HG03108 (cell line): ENCODE measurements around the gene ARFRP1.

Experiments
- ATAC-seq: cut with Tn5 transposase; IDR thresholded peaks from one replicate; pipeline ENCODE4 v1.9.1; 2021; ENCODE audit warnings: moderate library complexity; ENCODE audit not compliant: unreplicated experiment

Gene ARFRP1

DNA sequence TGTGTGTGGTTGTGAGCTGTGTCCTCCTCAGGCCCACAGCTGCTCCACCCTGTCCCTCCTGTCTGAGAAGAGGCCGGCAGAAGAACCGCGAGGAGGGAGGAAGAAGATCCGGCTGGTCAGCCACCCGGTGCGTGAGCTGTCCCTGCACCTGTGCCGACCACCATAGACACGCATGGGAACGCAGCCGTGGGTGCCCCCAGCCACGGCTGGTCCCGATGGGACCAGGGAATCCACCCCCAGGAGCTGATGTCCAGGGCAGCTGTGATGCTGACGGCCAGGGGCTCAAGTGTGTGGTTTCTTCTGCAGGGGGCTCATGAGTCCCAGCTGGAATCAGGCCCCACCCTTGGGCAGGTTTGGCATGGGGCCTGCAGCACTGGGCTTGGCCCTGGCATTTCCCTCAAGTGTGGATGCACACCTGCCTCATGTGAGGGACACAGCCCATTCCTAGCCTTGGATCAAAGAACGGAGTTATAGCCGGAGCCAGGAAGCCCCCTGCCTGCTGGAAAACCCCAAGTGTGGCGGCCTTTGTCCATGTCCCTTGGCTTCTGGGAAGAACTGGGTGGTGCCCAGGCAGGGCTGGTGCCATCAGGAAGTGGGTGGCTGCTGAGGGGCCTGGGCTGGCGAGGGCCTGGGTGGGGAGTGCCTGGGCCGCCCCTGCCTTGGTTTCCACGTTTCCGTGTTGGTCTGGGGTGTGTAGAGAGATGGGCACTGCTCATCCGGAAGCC lies 15.9 kb downstream of the ARFRP1 start:
- ATAC-seq = no peak

DNA sequence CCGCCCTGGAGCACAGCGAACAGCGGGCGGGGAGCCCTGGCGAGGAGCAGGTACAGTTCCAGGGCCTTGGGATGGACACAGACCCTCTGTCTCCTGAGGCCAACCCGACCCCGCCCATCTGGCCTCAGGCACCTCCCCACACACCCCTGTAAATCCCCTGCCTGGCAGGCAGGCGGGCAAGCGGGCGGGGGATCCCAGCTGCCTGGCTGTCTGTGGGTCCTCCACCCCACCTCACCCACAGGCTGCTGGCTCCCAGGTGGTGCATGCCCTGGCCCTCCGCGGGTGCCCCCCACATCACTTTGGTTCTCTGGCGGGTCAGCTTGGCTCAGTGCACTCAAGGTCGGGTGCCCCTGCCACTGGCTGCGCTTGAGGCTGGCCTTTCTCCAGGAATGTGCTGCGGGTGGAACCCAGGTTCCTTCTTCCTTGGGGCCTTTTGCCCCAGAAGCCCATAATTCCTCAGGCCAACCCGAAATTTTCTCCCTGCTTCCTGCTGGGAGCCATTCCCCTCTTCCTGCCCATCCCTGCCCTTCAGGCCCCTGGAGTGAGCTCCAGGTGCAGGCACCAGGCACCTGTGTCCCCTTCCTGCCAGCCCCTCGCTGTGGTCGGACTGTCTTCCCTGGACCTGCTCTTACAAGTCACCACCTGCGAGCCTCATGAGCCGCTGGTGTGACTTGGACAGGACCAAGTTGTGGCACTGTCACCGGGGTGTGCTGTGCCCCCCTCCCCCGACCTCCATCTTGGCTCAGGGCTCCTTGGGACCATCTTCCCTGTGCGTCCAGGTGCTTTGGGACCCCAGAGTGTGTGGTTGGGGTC lies 16.7 kb downstream of the ARFRP1 start:
- no peak for ATAC-seq

DNA sequence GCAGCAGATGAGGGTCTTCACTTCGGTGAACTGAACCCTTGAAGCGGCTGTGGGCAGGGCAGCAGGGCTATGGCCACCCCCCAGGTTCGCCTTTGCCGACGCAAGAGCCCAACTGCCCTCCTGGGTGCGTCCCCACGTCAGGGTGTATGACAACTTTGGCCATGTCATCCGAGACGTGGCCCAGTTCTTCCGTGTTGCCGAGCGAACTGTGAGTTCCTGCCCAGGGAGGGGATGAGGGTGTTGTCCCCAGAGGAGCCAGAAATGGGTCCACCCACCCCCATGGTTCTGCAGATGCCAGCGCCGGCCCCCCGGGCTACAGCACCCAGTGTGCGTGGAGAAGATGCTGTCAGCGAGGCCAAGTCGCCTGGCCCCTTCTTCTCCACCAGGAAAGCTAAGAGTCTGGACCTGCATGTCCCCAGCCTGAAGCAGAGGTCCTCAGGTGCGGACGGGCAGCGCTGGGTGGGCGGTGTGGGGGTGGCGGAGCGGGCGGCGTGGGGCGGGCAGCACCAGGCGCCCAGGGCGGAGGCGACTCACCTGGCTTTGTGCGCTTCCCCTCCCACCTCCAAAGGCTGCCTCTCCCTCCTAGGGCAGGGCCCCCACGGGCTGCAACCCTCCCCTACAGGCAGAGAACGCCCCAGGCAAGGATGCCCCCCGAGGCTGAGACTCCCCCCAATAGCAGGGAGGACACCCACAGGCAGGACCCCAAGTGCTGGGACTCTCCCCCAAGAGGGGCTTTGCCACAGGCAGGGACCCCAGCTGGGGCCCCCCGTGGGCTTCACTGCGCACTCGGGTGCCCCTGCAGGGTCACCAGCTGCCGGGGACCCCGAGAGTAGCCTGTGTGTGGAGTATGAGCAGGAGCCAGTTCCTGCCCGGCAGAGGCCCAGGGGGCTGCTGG lies 17.5 kb downstream of the ARFRP1 start:
- no peak for ATAC-seq

DNA sequence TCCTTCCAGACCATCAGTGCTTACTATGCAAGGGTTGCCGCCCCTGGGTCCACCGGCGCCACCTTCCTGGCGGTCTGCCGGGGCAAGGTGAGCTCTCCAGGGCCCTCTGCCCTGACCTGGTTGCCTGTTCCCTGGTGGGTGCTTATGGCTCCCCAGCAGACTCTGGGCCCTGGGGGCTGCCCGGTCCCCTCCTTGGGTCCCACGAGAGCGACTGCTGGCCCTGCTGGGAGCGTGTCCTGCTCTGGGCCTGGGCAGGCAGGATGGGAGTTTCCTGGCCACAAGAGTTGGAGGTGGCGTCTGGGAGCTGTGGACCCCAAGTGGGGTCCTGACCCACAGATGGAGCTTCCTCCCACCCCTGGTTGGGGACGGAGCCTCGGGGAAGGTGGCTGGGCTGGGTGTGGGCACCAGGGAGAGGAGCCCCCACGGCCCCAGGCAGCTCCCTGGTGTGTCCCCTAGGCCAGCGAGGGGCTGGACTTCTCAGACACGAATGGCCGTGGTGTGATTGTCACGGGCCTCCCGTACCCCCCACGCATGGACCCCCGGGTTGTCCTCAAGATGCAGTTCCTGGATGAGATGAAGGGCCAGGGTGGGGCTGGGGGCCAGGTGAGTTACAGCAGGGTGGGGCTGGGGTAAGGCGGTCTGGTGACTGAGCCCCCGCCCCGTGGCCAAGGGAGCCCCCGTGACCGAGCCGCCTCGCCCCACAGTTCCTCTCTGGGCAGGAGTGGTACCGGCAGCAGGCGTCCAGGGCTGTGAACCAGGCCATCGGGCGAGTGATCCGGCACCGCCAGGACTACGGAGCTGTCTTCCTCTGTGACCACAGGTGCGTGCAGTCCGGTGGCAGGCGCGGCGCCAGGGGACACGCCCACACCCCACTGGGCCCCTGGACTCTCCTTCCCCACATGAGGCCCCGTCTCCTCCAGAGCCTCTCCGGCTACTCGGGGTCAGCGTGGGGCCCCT lies 18.5 kb downstream of the ARFRP1 start:
- no peak for ATAC-seq

DNA sequence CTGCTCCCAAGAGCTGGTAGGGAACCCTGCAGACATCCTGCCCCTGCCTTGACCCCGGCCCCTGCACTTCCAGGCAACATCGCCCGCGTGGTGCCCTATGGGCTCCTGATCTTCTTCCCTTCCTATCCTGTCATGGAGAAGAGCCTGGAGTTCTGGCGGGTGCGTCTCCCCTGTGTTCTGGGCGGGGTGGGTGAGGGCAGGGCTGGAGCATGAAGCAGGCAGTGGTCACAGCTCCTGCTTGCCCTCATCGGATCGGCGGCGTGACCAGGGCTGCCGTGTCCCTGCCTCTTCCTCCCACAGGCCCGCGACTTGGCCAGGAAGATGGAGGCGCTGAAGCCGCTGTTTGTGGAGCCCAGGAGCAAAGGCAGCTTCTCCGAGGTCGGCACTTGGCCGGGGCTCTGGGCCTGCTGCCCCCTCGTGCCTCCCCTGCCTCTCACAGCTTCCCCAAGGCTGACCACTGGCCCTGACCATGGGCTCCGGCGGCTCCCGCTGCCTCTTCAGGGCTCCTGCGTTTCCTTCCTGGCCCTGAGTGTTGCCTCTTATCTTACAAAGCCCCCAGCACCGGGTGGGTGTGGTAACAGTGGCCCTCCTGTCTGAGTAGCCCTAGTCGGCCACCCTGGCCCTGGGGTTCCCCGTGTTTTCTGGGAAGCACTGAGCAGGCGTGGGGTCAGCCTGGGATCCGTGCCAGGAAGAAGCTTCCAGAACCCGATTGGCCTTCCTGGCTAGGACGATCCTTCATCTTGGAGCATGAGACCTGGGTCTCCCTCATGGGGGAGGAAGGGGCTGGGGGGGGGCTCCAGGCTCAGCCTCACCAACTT lies 19.3 kb downstream of the ARFRP1 start:
- ATAC-seq = no peak

DNA sequence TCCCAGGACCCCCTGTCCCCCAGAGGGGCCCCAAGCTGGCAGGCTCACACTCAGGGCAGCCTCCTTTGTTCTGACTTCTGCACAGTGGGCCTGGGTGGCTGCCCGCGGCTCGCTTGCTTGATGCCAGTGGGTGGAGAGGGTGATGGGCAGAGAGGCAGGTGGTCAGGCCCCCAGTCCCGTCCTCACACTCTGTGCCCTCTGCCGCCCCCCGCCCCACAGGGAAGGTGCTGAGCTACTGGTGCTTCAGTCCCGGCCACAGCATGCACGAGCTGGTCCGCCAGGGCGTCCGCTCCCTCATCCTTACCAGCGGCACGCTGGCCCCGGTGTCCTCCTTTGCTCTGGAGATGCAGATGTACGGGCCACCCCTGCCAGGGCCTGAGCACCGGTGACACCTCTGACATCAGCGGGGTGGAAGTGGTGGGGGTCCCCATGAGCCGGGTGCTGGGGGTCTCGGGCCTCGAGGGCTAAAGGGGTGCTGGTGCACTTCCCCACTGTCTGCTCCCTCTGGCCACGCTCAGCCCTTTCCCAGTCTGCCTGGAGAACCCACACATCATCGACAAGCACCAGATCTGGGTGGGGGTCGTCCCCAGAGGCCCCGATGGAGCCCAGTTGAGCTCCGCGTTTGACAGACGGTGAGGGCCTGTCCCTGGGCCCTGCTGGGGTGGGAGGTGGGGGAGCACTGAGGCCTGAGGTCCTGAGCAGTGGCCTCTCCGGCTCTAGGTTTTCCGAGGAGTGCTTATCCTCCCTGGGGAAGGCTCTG lies 20.2 kb downstream of the ARFRP1 start:
- no peak for ATAC-seq

DNA sequence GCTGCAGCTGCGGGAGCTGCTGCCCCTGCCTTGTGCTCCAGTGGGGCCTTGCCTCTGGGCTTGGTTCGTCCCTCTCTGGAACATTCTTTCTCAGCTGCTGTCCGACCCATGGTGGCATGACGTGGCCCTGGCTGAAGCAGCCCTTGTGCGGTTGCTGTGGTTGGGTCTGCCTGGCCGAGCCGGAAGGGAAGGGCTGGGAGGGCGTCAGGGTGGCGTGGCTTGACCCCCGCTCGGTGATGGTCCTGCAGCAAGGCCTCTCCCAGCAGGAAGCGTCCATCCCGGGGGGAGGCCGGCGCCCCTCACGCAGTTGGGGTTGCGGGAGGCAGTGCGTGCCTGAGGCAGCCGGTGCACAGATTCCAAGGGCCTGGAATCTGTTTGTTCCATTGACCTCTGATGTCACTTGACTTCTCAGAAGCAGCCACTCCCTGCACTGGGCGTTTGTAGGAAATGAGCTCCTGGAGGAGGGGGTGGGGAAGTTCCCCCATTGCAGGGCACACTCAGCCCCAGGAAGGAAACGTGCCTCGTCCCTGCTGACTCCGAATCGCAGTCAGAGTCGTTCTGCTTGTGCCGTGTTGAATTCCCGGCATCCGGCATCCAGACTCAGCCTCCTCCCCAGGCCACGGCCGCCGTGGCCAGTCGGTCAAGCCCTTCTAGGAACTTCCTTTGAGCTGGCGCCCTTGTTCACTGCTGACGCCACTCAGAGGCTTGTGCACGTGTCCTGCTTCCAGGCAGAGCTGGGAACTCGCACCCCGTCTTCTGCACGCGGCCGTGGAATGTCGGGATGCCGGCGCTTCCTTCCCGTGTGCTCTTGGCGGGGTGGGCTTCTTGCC lies 21.1 kb downstream of the ARFRP1 start:
- ATAC-seq = no peak

DNA sequence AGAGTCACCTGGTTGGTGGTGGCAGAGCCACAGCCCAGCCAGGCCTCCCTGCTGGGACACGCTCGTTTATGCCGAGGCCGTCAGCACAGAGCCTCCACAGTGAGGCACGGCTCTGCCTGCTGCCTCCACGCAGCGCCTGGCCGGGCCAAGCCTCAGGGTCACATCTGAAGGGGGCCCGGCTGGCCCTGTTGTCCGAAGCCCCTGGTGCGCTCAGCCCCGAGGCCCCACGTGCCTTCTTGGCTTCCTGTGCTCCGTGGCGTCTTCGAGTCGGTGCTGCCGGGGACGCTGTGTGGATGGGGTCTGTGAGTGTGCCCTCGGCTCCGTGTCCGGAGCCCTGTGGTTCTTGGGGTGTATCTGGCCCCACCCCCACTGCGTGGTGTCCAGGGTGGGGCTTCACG lies 21.7 kb downstream of the ARFRP1 start:
- ATAC-seq = no peak

DNA sequence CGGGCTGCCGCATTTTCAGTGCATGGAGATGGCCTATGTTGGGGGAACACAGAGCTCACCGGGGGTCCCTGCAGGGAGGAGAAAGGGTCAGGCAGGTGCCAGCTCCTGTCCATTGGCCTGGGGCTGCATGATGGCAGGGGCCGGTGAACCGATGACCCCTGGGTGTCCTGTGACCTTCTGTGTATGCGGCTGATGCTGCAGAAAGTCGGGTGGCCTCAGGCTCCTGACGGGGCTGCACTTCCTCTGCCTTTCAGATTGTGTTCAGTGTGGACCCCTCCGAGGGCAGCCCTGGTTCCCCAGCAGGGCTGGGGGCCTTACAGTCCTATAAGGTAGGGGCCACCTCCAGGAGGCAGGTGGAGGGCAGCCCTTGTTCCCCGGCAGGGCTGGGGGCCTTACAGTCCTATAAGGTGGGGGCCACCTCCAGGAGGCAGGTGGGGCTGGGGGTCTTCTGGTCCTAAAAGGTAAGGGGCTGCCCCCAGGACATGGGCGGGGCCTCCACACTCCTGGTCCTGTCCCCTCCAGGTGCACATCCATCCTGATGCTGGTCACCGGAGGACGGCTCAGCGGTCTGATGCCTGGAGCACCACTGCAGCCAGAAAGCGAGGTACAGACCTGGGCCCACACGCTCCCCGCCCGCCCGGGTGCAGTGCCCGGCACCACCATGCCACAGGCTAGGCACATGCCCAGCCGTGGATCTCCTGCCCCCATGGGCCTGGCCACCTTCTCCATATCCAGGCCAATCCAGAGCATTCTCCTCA lies 22.3 kb downstream of the ARFRP1 start:
- ATAC-seq = no peak

DNA sequence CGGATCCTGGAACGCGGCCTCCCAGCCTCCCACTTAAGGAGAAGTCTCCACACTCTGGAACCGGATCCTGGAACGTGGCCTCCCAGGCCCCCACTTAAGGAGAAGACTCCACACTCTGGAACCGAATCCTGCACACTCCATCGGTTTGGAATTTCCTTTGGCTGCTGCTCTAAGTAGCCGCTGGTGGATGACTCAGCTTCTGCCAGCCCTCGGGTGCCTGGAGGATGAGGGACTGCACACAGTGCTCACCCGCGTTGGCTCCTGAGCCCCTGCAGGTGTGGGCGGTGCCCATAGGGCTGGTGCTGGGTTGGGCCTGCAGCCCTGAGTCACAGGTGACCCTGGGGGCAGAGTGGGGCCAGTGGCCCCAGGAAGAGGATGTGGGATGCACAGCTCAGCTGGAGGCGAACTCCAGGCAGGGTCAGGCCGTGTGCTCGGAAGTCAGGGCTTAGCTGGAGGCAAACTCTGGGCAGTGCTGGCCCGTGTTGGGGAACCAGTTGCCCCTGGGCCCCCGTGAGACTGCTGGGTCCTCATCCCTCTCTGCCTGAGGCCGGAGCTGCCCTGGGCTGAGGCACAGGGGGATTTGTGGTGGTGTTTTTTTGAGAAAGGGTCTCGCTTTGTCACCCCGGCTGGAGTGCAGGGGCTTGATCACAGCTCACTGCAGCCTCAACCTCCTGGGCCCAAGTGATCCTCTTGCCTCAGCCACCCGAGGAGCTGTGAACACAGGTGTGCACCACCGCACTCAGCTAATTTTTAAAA lies 25.2 kb downstream of the ARFRP1 start:
- ATAC-seq = no peak

DNA sequence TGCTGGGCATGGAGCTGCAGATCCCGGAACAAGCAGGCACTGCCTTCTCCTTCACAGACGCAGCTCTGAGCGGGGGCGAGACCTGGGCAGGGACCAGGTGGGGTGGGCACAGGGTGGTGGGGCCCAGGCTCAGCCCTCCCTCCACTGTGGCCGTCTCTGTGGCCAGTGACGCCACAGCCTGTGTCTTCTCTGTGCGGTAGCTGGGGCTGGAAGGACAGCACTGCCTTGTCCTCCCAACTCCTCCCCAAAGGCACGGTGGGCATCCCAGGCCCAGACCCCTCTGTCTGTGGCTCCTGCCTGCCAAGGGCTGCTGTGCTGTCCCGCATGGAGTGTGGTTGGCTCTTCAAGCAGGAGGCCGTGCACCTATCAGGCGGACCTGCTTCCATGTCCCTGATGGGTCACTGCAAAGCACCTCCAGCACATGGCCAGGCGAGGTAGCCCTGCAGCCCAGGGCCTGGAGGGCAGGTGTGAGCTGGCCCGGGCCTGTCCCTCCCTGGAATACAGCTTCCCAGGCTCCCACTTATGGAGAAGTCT lies 26.1 kb downstream of the ARFRP1 start:
- no peak for ATAC-seq

DNA sequence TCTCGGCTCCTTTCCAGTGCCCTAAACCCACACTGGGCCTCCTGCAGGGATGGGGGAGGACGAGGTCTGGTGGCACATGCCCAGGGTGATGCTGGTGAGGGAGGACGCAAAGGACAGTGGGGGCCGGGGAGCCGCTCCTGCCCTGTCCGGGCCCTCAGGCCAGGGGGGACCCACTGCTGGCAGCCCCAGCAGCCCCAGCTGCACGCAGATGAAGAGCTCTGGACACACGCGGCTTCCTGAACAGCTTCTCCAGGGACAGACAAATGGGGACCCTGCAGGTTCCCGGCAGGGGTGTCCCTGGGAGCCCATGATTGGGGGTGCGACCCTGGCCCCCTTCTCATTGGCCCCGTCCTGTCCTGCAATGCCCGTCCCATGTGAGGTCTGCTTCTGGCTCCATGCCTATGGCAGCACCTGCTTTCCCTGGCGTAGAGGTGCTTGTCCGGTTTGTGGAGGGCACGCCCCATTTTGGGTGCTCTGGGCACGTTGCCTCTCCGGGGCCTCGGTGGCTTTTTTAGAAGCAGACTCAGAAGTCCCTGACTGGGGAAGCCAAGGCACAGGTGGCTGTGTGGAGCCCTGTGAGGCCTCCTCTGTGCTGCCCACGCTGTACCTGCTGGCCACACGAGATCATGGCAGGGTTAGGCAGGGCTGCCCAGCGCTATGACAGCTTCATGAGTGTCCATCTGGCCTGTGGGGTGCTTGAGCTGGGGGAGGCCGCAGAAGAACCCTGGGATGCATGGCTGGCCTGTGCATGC lies 26.7 kb downstream of the ARFRP1 start:
- ATAC-seq = no peak

DNA sequence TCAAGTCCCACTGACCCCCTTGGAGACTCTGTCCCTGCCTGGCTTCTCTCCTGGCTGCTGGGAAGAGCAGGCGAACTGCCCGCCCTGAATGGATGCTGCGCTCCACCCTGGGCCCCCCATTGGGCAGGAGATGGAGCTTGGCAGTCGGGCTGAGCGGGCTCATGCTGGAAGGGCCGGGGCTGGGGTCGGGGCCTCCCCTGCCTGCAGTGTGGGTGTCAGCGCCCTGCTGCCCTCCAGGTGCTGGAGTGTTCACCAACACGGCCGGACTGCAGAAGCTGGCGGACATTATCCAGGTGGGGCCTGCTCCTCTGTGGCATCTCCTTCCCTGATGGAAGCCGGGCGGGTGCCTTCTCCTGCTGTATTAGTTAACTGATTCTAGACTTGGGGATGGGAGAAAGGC lies 27.3 kb downstream of the ARFRP1 start:
- no peak for ATAC-seq

DNA sequence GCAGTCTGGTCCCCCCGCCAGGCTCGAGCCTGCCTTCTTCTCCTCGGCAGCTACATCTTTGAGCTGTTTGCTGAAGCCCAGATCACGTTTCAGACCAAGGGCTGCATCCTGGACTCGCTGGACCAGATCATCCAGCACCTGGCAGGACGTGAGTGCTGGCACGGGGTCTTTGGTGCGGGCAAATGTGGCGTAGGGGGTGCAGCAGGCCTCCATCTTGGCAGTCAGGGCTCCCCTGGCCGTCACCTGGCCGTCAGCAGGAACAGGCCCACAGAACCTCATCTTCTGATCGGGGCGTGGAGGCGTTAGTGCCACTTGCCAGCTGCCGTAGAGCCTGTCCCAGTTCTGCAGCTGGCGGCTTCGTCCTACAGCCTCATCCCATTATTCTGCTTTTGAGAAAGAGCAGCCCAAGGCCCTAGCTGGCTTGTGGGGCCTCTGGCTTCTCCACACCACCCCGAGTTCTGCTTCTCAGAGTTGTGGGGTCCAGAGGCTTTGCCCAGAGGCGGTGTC lies 27.9 kb downstream of the ARFRP1 start:
- ATAC-seq = no peak
